Endometrial microvascular endothelial cells (primary cell): ENCODE data around the gene CLPSL1. TPM values are rescaled to one million over a fixed set of nuclear protein-coding genes. Genes with fewer than 3 reads are reported as not detected.

Experiments used
- in situ Hi-C: cut with HindIII; loops from 2 replicates; pipeline ENCODE4 v1.10.0; 2017; ENCODE audit warnings: low sequenced_read_pairs, low pct_unique_long_range_greater_than_20kb; ENCODE audit errors: inconsistent ontology term
- total RNA-seq: library from RNA; depleted of rRNA; stranded (reverse); fragments of >200 nt; gene quantifications from one replicate; pipeline ENCODE4 v1.2.3, GENCODE V29; 2015; ENCODE audit errors: inconsistent ontology term

Gene CLPSL1
- total RNA-seq, 1 donor from 2014 or later, result not detected

DNA sequence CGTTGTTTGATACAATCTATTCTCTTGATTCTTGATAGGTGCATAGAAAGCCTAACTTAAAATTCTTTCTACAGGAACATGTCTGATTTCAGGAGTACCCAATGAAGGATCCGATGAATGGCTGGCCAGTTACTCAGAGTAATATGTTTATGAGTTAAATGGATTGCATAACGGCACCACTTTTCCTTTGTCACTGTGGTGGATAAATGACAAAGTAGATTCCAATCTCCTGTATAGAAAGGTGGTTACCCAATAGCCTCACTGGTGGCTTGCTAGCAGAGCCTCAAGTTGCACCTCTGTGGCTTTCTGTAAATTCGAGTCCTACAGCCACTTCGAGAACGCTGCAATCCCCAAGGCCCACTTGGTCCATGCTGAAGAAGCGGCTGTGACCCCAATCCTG, 52.7 kb downstream of the CLPSL1 start:
- in situ Hi-C loops, result no loop called here

Other genes starting within 250 kb of the CLPSL1 start
- gene FKBP5, start 92.1 kb upstream of the CLPSL1 start, total RNA-seq, result 67.3 TPM
- gene ARMC12, start 44.0 kb upstream of the CLPSL1 start, total RNA-seq, result 0.93 TPM
- gene CLPSL2, start 4.4 kb upstream of the CLPSL1 start, total RNA-seq, result not detected
- gene CLPS, start 16.3 kb downstream of the CLPSL1 start, total RNA-seq, result not detected
- gene LHFPL5, start 24.3 kb downstream of the CLPSL1 start, total RNA-seq, result not detected
- gene SRPK1, start 140.1 kb downstream of the CLPSL1 start, total RNA-seq, result 91.6 TPM
- not detected for gene SLC26A8, start 243.6 kb downstream of the CLPSL1 start, total RNA-seq
- 51.5 TPM for gene MAPK14, start 246.8 kb downstream of the CLPSL1 start, total RNA-seq